HFFc6 (cell line): ENCODE data around the gene ITGAX. TPM values are rescaled to one million over a fixed set of nuclear protein-coding genes. Genes with fewer than 3 reads are reported as not detected.

Experiments
- DNase-seq: peaks from one replicate; pipeline ENCODE4 v3.0.0-alpha.2; 2018
- H3K27ac Mint-ChIP-seq: 2 replicates; pipeline ENCODE4 v1.8.0; 2020; ENCODE audit warnings: mild to moderate bottlenecking, mixed read lengths
- H3K27me3 Mint-ChIP-seq: 2 replicates; pipeline ENCODE4 v1.8.0; 2021; ENCODE audit warnings: mild to moderate bottlenecking, moderate library complexity, mixed read lengths; ENCODE audit not compliant: insufficient read depth
- H3K36me3 Mint-ChIP-seq: 2 replicates; pipeline ENCODE4 v1.8.0; 2021; ENCODE audit warnings: low read depth, mixed read lengths
- H3K4me1 Mint-ChIP-seq: 2 replicates; pipeline ENCODE4 v1.8.0; 2020; ENCODE audit warnings: low read depth, mixed read lengths
- H3K4me3 Mint-ChIP-seq: 2 replicates; pipeline ENCODE4 v1.8.0; 2020; ENCODE audit warnings: mild to moderate bottlenecking, moderate library complexity, mixed read lengths
- H3K9me3 Mint-ChIP-seq: 2 replicates; pipeline ENCODE4 v1.8.0; 2020; ENCODE audit warnings: mild to moderate bottlenecking, mixed read lengths
- total RNA-seq, 6 experiments: library from RNA; stranded (reverse); fragmentation: NEBNext Ultra II Directional; extraction: Animal tissue kit (Norgen Biotek cat#: 25700); gene quantifications; 2 replicates in 1 of 6; 3 replicates in 5 of 6; pipeline ENCODE4 v1.2.3, GENCODE V29; 2021
- TF ChIP-seq, protein P1 (sequence below): fragments of 200-600 bp; sonication (generic); IDR thresholded peaks from 2 replicates; pipeline ENCODE4 v1.5.0; 2021; ENCODE audit warnings: antibody characterized with exemption, mild to moderate bottlenecking

Gene ITGAX
- total RNA-seq, 6 experiments from 2014 or later = not detected

DNA sequence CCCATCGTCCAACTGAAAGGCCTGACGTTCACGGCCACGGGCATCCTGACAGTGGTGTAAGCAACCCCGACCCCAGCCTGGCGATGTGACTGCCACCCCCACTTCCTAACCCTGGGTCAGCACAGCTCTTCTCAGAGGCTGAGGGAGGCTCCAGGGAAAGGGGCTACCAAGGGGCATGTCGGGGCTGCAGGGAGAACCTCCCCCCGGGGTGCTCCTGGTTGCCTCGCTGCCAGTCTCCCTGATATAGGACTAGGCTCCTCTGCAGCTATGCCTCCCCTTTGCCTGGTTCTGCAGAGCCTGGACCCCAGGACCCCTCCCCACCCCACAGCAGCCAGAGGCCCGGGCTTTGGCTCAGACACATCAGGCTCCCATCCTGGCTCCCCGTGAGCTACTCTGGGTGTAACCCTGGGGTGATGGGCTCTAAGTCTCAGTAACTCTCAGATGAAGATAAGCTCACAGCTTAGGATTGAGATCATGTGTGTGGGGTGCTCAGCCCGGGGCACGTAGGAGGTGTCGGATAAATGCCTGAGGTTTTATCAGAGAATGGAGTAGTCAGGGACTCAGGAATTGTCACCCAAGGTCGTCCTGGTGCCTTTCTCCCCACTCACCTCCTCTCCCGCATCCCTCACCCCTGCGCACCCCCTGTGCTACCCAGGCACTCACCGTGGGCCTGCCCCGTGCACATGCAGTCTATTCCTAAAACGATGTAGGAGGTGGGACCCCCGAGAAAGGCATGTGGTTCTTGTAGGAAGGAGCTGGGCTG is 48.8 kb downstream of the ITGAX start:
- Mint-ChIP-seq H3K9me3 (peaks cover 11% of the 10 kb centered on the region), H3K4me1 (peaks cover 28% of the 10 kb centered on the region), H3K27me3 (peaks cover 12% of the 10 kb centered on the region), H3K27ac (no peak overlapping the region), H3K36me3 (peaks cover 15% of the 10 kb centered on the region), H3K4me3 (peak overlapping the region; percentile 88)
- DNase-seq = no peak
- TF ChIP-seq, protein P1, sequence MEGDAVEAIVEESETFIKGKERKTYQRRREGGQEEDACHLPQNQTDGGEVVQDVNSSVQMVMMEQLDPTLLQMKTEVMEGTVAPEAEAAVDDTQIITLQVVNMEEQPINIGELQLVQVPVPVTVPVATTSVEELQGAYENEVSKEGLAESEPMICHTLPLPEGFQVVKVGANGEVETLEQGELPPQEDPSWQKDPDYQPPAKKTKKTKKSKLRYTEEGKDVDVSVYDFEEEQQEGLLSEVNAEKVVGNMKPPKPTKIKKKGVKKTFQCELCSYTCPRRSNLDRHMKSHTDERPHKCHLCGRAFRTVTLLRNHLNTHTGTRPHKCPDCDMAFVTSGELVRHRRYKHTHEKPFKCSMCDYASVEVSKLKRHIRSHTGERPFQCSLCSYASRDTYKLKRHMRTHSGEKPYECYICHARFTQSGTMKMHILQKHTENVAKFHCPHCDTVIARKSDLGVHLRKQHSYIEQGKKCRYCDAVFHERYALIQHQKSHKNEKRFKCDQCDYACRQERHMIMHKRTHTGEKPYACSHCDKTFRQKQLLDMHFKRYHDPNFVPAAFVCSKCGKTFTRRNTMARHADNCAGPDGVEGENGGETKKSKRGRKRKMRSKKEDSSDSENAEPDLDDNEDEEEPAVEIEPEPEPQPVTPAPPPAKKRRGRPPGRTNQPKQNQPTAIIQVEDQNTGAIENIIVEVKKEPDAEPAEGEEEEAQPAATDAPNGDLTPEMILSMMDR = no peak

DNA sequence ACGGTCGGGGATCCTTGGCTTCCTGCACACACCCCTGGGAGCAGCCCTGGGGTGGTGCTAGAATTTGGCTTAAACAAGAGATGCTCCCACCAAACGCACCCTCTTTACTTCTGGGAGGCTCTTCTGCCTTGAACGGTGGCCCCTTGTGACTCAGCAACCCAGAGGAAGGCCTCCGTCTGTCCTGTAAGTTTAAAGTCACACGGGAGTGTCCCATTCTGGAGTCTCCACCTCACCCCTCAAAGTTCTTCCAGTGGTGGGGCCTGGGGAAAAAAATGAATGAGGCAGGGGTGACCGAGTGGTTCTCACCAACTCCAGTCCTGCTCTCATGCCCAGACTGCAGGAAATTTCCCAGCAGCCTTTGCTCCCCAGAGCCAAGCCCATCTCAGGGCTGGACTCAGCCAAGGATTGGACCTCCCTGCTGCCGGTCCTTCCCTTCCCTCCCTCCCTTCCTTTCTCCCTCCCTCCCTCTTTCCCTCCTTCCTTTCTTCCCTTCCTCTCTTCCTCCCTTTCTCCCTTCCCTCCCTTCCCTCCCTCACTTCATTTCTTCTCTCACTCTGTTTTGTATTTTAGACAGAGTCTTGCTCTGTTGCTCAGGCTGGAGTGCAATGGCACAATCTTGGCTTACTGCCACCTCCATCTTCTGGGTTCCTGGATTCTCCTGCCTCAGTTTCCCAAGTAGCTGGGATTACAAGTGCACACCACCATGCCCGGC is 49.5 kb downstream of the ITGAX start:
- DNase-seq = no peak
- peak overlapping the region; percentile 26; the same call in 1 of the 2 replicates for H3K27ac Mint-ChIP-seq
- peak overlapping the region; percentile 88 for H3K4me3 Mint-ChIP-seq
- TF ChIP-seq, protein P1 = no peak
- peaks cover 35% of the 10 kb centered on the region for H3K4me1 Mint-ChIP-seq
- H3K36me3 Mint-ChIP-seq = peaks cover 8% of the 10 kb centered on the region
- H3K9me3 Mint-ChIP-seq = peaks cover 6% of the 10 kb centered on the region
- H3K27me3 Mint-ChIP-seq = peaks cover 14% of the 10 kb centered on the region

- Mint-ChIP-seq H3K36me3 (no peaks in the 10 kb centered on the region), H3K4me3 (no peak overlapping the region), H3K27me3 (peaks cover 18% of the 10 kb centered on the region), H3K4me1 (peaks cover 41% of the 10 kb centered on the region), H3K9me3 (no peaks in the 10 kb centered on the region), H3K27ac (no peak overlapping the region)
- no peak for DNase-seq
- TF ChIP-seq, protein P1 = no peak
Observed at GRCh38 chr16:31407406-31407805, 52.4 kb downstream of the ITGAX start.

DNA sequence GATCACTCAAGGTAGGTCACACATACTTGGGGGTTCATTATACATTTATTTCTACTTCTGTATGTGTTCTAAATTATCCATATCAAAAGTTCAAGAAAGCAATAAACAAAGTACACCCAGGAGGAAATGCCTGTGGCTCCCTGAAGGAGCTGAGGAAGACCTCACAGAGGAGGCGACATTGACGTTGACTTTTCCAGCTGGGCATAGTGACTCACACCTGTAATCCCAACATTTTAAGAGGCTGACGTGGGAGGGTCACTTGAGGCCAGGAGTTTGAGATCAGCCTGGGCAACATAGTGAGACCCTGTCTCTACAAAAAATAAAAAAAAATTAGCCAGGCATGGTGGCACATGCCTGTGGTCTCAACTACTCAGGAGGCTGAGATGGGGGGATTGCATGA is 54.5 kb downstream of the ITGAX start:
- DNase-seq = peak; percentile 56
- TF ChIP-seq, protein P1 = no peak
- Mint-ChIP-seq H3K4me3 (no peak overlapping the region), H3K36me3 (no peaks in the 10 kb centered on the region), H3K9me3 (no peaks in the 10 kb centered on the region), H3K4me1 (peaks cover 21% of the 10 kb centered on the region), H3K27ac (no peak overlapping the region), H3K27me3 (peaks cover 32% of the 10 kb centered on the region)

DNA sequence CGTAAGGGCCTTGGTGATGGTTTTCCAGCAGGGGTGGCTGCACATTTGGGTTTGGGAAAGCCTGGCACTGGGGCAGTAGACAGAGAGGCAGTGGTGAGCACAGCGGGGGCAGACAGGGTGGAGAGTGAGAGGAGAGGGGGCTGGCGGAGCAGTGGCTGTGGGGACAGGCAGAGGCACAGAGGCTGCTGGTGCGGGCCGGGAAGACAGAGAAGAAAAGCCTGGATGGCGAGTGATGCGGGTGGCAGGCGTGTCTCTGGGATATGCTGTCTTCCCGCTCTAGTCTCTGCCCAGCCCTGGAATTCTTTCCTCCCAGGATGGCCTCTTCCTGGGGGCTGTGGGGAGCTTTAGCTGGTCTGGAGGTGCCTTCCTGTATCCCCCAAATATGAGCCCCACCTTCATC is 55.1 kb downstream of the ITGAX start:
- no peaks in the 10 kb centered on the region for H3K36me3 Mint-ChIP-seq
- no peak for DNase-seq

More for the DNA sequence above, 55.1 kb downstream of the ITGAX start:
- Mint-ChIP-seq H3K27me3 (peaks cover 34% of the 10 kb centered on the region), H3K4me1 (peaks cover 19% of the 10 kb centered on the region), H3K4me3 (no peak overlapping the region), H3K27ac (no peak overlapping the region), H3K9me3 (no peaks in the 10 kb centered on the region)
- TF ChIP-seq, protein P1 = no peak
